SK-N-MC (cell line): ENCODE results near the gene LGALS8.
A peak's percentile ranks its signal among the peaks of the same experiment; 100 is the strongest.

Source experiments
- DNase-seq: peaks from one replicate; pipeline ENCODE4 v3.0.0-alpha.2; 2011; ENCODE audit warnings: low read depth, low spot score
- H3K27ac ChIP-seq: fragments of 200-600 bp; sonication (generic); 2 replicates; pipeline ENCODE4 v1.5.1; 2016; ENCODE audit warnings: mixed run types
- H3K36me3 ChIP-seq: fragments of 200-600 bp; sonication (generic); 2 replicates; pipeline ENCODE4 v1.6.1; 2017; ENCODE audit warnings: antibody characterized with exemption, low read length, mixed read lengths; ENCODE audit not compliant: insufficient read depth
- H3K4me3 ChIP-seq: fragments of 200-600 bp; sonication (generic); 2 replicates; pipeline ENCODE4 v1.5.1; 2016
- H3K9ac ChIP-seq: fragments of 200-600 bp; sonication (generic); 2 replicates; pipeline ENCODE4 v1.8.0; 2017; ENCODE audit warnings: mixed run types, mixed read lengths; ENCODE audit not compliant: insufficient read length
- H3K9me3 ChIP-seq: fragments of 200-600 bp; sonication (generic); 2 replicates; pipeline ENCODE4 v1.6.1; 2017; ENCODE audit warnings: low read depth, mild to moderate bottlenecking, antibody characterized with exemption, low read length, moderate library complexity, mixed read lengths
- EZH2 ChIP-seq: fragments of 200-600 bp; sonication (generic); IDR thresholded peaks from one replicate; pipeline ENCODE4 v1.6.1; 2017; ENCODE audit warnings: antibody characterized with exemption
- FOXP2 ChIP-seq: optimal IDR thresholded peaks from 2 replicates; pipeline ENCODE3; 2011; ENCODE audit warnings: mild to moderate bottlenecking, moderate library complexity; ENCODE audit not compliant: insufficient read depth; ENCODE audit errors: extremely low read length, control extremely low read depth
- POLR2AphosphoS5 ChIP-seq: IDR thresholded peaks from 2 replicates; pipeline ENCODE4 v1.6.1; 2012; ENCODE audit warnings: mild to moderate bottlenecking, low read depth, low read length, borderline replicate concordance

LGALS8 gene

DNA sequence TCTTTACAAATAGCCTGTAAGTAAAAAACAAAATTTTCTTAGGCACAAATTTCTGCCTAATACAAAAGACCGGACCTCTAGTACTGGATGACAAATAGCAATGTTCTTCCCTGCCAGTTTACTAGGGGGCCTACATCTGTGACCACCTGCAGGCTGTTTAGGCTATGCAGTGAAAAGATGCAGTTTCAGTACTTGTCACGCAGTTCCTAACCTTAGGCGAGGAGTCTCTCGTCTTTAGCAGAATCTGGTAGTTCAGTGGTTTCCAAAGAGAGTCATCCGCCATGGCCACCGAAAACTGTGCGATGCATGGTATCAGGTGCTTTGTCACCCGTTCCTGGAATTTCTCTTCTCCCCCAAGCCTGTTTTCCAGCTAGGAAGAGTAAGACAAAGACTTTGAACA is 29.6 kb downstream of the LGALS8 start:
- no peak for TF ChIP-seq FOXP2
- no peak for TF ChIP-seq POLR2AphosphoS5
- TF ChIP-seq EZH2 = no peak
- no peak for DNase-seq

GRCh38 chr1:236556606-236557005 is 32.8 kb downstream of the LGALS8 start:
- H3K4me3 ChIP-seq = no peak overlapping the region

More for the DNA sequence above, 29.6 kb downstream of the LGALS8 start:
- no peak overlapping the region for H3K9ac ChIP-seq
- H3K36me3 ChIP-seq = peaks cover 99% of the 10 kb centered on the region
- no peak overlapping the region; the same call in 1 of the 2 replicates for H3K27ac ChIP-seq
- no peaks in the 10 kb centered on the region for H3K9me3 ChIP-seq
- H3K4me3 ChIP-seq = no peak overlapping the region

GRCh38 chr1:236558081-236558480 is 34.3 kb downstream of the LGALS8 start:
- no peak overlapping the region for H3K27ac ChIP-seq
- H3K9ac ChIP-seq = no peak overlapping the region
- TF ChIP-seq POLR2AphosphoS5 (no peak), EZH2 (no peak), FOXP2 (no peak)
- H3K9me3 ChIP-seq = no peaks in the 10 kb centered on the region
- no peak for DNase-seq
- peaks cover 95% of the 10 kb centered on the region for H3K36me3 ChIP-seq
- H3K4me3 ChIP-seq = no peak overlapping the region

More at GRCh38 chr1:236556606-236557005, 32.8 kb downstream of the LGALS8 start:
- Histone ChIP-seq H3K9me3 (no peaks in the 10 kb centered on the region), H3K27ac (no peak overlapping the region), H3K36me3 (peaks cover 95% of the 10 kb centered on the region), H3K9ac (no peak overlapping the region)
- TF ChIP-seq FOXP2 (no peak), EZH2 (no peak)
- DNase-seq = no peak

- Histone ChIP-seq H3K9me3 (no peaks in the 10 kb centered on the region), H3K36me3 (peaks cover 94% of the 10 kb centered on the region), H3K27ac (peak overlapping the region; percentile 56), H3K4me3 (no peak overlapping the region), H3K9ac (no peak overlapping the region)
- TF ChIP-seq POLR2AphosphoS5 (no peak), FOXP2 (no peak), EZH2 (no peak)
- DNase-seq = no peak
These were observed 35.1 kb downstream of the LGALS8 start for GRCh38 chr1:236558846-236559245.

DNA sequence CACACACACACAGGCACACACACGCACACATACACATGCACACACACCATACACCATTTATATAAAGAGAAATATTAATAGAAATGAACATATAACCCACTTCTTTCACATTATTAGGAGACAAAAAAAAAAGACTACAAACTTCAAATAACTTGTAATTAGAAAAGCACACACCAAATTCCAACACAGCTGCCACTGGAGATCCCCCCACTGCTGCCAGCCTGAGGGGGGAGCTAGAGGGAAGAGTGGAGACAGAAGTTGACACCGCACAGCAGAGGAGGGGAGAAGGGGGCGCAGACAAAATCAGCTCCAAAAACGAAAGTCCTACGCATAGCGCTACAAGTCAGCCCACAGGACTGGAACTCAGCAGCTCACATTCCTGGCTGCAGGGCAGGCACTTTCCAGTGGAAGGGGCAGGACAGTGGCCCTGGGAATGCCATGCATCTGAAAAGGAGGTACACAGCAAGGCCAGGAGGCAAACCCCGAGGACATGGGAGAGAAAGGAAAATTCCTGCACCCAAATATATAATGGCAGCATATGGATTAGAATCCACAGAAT is 36.5 kb downstream of the LGALS8 start:
- Histone ChIP-seq H3K4me3 (no peak overlapping the region), H3K36me3 (peaks cover 94% of the 10 kb centered on the region), H3K9ac (no peak overlapping the region), H3K27ac (peak overlapping the region; percentile 38; the same call in 1 of the 2 replicates), H3K9me3 (no peaks in the 10 kb centered on the region)
- DNase-seq = no peak
- TF ChIP-seq POLR2AphosphoS5 (no peak), FOXP2 (no peak)

GRCh38 chr1:236561976-236562375 is 38.2 kb downstream of the LGALS8 start:
- Histone ChIP-seq H3K27ac (peak overlapping the region; percentile 29; the same call in 1 of the 2 replicates), H3K9ac (no peak overlapping the region), H3K9me3 (no peaks in the 10 kb centered on the region), H3K36me3 (peaks cover 94% of the 10 kb centered on the region), H3K4me3 (no peak overlapping the region)
- no peak for DNase-seq
- TF ChIP-seq FOXP2 (no peak), EZH2 (no peak), POLR2AphosphoS5 (no peak)

DNA sequence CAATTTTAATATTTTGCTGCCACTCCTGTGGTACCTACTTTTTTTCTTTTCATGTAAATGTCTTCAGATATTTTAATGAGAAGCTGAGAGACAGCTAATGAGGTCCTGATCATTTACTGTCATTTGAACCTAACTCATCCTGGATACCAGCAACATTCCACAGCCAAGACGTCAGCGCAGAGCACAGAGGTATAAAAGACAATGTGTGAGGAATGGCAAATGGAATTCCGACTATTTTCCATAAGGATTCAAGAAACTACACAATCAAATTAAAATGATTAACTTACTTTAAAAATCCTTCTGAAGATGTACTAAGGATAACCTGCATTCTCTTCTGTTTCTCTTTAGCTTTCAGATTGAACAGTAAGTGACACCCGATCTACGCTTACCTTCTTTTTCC is 41.7 kb downstream of the LGALS8 start:
- TF ChIP-seq FOXP2 = no peak
- no peak for TF ChIP-seq EZH2
- no peak for TF ChIP-seq POLR2AphosphoS5
- Histone ChIP-seq H3K4me3 (no peak overlapping the region), H3K36me3 (peaks cover 97% of the 10 kb centered on the region), H3K27ac (no peak overlapping the region), H3K9ac (no peak overlapping the region), H3K9me3 (no peaks in the 10 kb centered on the region)
- DNase-seq = no peak

DNA sequence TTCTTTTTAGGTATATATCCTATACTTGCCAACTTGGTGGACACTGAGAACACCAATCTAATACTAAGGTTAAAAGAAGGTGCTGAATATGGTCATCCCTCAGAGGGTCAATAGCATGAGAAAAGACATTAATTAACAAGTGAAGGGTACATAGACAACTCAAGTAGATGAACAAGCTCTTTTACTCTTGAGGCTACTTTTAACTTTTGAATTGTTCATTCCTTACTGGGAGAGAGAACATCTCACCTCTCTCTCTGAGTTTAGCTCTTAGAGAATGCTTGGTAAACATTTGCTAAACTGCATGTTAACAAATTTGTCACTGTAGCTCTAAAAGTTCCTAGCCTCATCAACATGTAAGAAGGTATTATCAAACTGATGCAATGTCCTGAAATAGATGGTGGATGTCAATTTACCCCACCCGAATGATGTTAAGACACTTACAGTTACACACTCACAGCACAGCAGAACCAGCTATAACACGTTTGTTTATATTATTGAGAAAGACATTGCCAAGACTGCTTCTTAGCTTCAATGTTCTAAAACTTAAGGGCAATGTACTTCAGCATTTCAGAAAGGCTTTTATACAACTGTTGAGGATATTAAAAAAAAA is 44.6 kb downstream of the LGALS8 start:
- Histone ChIP-seq H3K9me3 (no peaks in the 10 kb centered on the region), H3K36me3 (peaks cover 98% of the 10 kb centered on the region), H3K4me3 (no peak overlapping the region), H3K27ac (peak overlapping the region; percentile 47; the same call in 1 of the 2 replicates), H3K9ac (no peak overlapping the region)
- TF ChIP-seq POLR2AphosphoS5 (no peak), EZH2 (no peak), FOXP2 (no peak)
- no peak for DNase-seq
